HG02623 (cell line): Measurements from ENCODE around the gene WNT5B.

Experiments
- ATAC-seq: cut with Tn5 transposase; IDR thresholded peaks from one replicate; pipeline ENCODE4 v1.9.1; 2021; ENCODE audit warnings: moderate library complexity; ENCODE audit not compliant: unreplicated experiment

The WNT5B gene

GRCh38 chr12:1647285-1647669 lies 18.2 kb downstream of the WNT5B start:
- ATAC-seq: no peak

- no peak for ATAC-seq
Measured at GRCh38 chr12:1650260-1650977, 21.4 kb downstream of the WNT5B start.

GRCh38 chr12:1650978-1651361 lies 21.9 kb downstream of the WNT5B start:
- ATAC-seq: no peak

GRCh38 chr12:1651946-1652345 lies 22.9 kb downstream of the WNT5B start:
- ATAC-seq: no peak

GRCh38 chr12:1655225-1655788 lies 26.3 kb downstream of the WNT5B start:
- ATAC-seq: no peak

- no peak for ATAC-seq
Measured at GRCh38 chr12:1656902-1657301, 27.9 kb downstream of the WNT5B start.

- ATAC-seq: no peak
Measured at GRCh38 chr12:1657688-1658087, 28.7 kb downstream of the WNT5B start.

GRCh38 chr12:1660304-1661187 lies 31.5 kb downstream of the WNT5B start:
- no peak for ATAC-seq

- no peak for ATAC-seq
Measured at GRCh38 chr12:1661553-1662335, 32.7 kb downstream of the WNT5B start.

GRCh38 chr12:1662761-1663439 lies 33.9 kb downstream of the WNT5B start:
- no peak for ATAC-seq

GRCh38 chr12:1663440-1664132 lies 34.6 kb downstream of the WNT5B start:
- no peak for ATAC-seq

- no peak for ATAC-seq
Measured at GRCh38 chr12:1665366-1665765, 36.3 kb downstream of the WNT5B start.

GRCh38 chr12:1666215-1666614 lies 37.2 kb downstream of the WNT5B start:
- ATAC-seq: no peak

GRCh38 chr12:1666685-1667162 lies 37.7 kb downstream of the WNT5B start:
- no peak for ATAC-seq

GRCh38 chr12:1668833-1669543 lies 40.0 kb downstream of the WNT5B start:
- ATAC-seq: no peak

- no peak for ATAC-seq
Measured at GRCh38 chr12:1670358-1671268, 41.6 kb downstream of the WNT5B start.

- ATAC-seq: no peak
Measured at GRCh38 chr12:1676043-1676442, 47.0 kb downstream of the WNT5B start.

GRCh38 chr12:1680804-1681492 lies 51.9 kb downstream of the WNT5B start:
- ATAC-seq: no peak
